Erythroblast (primary cell): ENCODE measurements around the gene PRPH.
"Not testable (repeated sequence)": the region's sequence is repeated elsewhere in the genome, so short reads cannot be mapped to it uniquely, and the experiment has no call there.

ENCODE experiments used
- GATA1 ChIP-seq: IDR thresholded peaks from 2 replicates; pipeline ENCODE4 v1.6.1; 2011; ENCODE audit warnings: low read depth, mild to moderate bottlenecking, control low read depth, low read length, moderate library complexity
- POLR2A ChIP-seq: IDR thresholded peaks from 2 replicates; pipeline ENCODE4 v1.6.1; 2011; ENCODE audit warnings: mild to moderate bottlenecking, low read length

DNA sequence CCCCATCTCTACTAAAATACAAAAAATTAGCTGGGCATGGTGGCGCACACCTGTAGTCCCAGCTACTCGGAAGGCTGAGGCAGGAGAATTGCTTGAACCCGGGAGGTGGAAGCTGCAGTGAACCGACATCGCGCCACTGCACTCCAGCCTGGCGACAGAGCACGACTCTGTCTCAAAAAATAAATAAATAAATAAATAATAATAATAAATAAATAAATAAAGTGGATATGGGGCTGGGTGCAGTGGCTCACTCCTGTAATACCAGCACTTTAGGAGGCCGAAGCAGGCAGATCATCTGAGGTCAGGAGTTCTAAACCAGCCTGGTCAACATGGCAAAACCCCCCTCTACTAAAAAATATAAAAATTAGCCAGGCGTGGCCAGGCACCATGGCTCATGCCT is 22.2 kb downstream of the PRPH start:
- TF ChIP-seq POLR2A, GATA1: not testable (repeated sequence)
